Fibroblast of villous mesenchyme (primary cell): ENCODE results near the gene SLC1A7. TPM values are rescaled to one million over a fixed set of nuclear protein-coding genes. Genes with fewer than 3 reads are reported as not detected.

Experiments used
- DNase-seq: peaks from one replicate; pipeline ENCODE4 v3.0.0-alpha.2; 2010; ENCODE audit warnings: low read depth
- H3K4me3 ChIP-seq: 2 replicates; pipeline ENCODE4 v1.5.1; 2011; ENCODE audit warnings: low read depth, mild to moderate bottlenecking, low read length
- total RNA-seq: library from RNA; depleted of rRNA; stranded (reverse); fragments of >200 nt; gene quantifications from 2 replicates; pipeline ENCODE4 v1.2.3, GENCODE V29; 2012
- TF ChIP-seq, protein P1 (sequence below): IDR thresholded peaks from 2 replicates; pipeline ENCODE4 v1.5.1; 2012; ENCODE audit warnings: low read depth, mild to moderate bottlenecking, low read length; ENCODE audit not compliant: insufficient read depth

The SLC1A7 gene
- total RNA-seq, 1 donor, result under 0.01 TPM

GRCh38 chr1:53183095-53183990, 40.9 kb upstream of the SLC1A7 start:
- DNase-seq, result peak; percentile 99

GRCh38 chr1:53182716-53183094, 40.3 kb upstream of the SLC1A7 start:
- DNase-seq, result peak; percentile 49
- TF ChIP-seq, protein P1, sequence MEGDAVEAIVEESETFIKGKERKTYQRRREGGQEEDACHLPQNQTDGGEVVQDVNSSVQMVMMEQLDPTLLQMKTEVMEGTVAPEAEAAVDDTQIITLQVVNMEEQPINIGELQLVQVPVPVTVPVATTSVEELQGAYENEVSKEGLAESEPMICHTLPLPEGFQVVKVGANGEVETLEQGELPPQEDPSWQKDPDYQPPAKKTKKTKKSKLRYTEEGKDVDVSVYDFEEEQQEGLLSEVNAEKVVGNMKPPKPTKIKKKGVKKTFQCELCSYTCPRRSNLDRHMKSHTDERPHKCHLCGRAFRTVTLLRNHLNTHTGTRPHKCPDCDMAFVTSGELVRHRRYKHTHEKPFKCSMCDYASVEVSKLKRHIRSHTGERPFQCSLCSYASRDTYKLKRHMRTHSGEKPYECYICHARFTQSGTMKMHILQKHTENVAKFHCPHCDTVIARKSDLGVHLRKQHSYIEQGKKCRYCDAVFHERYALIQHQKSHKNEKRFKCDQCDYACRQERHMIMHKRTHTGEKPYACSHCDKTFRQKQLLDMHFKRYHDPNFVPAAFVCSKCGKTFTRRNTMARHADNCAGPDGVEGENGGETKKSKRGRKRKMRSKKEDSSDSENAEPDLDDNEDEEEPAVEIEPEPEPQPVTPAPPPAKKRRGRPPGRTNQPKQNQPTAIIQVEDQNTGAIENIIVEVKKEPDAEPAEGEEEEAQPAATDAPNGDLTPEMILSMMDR, result no peak
- H3K4me3 ChIP-seq, result no peak overlapping the region

More at GRCh38 chr1:53183095-53183990, 40.9 kb upstream of the SLC1A7 start:
- TF ChIP-seq, protein P1, result no peak
- H3K4me3 ChIP-seq, result no peak overlapping the region

DNA sequence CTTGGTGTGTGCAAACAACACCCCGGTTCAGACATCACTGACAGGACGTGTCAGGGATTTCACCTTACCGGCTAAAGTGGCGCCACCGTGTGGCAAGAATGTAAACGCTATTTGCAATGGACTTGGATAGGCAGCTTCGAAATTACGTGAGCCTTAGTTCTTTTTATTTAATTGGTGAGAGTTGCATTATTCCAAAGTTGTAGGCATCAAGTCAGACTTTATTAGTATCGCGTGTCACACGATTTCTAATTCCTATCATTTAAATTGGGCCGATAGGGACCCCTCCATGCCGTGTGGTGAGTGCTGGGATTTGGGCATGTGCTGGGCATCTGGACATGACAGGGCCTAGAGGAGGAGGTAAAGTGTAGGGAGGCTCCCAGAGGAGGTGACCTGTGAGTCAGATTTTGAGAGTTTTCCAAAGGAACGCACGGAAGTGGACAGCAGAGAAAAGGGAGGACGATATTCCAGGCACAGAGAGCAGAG, 39.7 kb upstream of the SLC1A7 start:
- TF ChIP-seq, protein P1, result peak; percentile 73
- H3K4me3 ChIP-seq, result no peak overlapping the region

DNA sequence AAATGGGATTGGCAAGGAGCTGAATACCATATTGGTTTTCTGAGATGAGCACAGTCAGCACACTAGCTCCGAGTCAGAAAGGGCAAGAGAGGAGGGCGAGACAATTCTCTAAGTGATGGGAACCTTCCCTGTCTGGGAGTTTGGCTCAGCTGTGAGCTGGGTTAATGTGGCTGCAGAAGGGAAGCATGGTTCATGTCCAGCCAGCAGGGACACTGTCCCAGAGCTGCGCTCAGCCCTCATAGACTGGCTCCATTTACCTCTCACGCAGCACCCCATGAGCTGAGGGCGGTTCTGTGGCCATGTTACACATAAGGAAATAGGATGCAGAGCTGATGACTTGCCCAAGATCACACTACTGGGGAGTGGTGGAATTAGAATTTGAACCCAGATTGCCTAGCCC, 38.5 kb upstream of the SLC1A7 start:
- TF ChIP-seq, protein P1, result no peak
- no peak overlapping the region for H3K4me3 ChIP-seq
- DNase-seq, result no peak

More for the DNA sequence above, 39.7 kb upstream of the SLC1A7 start:
- DNase-seq, result peak; percentile 88

- TF ChIP-seq, protein P1, result no peak
These were observed 37.8 kb upstream of the SLC1A7 start for GRCh38 chr1:53180226-53180625.

DNA sequence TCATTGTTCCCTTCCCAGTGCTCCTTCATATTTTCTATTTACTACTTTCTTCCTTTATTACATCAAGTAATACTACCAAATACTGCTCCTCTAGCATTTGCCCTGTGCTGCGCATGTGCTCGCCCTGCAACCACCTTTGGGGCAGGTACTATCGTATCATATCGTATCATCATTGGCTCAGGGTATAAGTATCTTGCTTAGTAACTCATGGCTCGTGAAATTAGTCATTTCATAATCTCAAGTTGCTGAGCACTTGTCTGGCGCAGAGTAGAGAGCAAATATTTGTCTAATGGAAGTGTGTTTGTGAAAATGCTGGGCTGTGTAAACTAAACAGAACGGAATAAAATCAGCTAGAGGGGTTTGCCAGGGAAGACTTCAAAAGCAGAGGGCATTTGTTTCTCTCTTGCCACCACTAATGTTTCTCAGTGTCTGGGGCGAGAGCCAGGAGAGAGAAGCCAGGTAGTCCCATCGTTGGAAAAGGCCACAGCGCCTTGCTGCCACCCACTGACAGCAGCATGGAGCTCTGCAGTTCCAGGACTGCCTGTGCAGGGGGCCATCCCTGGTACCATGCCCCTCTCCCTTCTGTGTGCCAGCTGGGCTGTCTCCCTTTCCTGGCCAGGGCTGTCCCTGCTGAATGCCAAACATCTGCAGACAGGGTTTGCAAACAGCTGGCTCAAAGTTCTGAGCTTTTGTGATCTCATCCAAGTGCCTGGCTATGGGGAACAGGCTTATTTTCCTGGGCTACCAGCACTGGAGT, 34.2 kb upstream of the SLC1A7 start:
- TF ChIP-seq, protein P1, result peak; percentile 39
- peak; percentile 57 for DNase-seq
- no peak overlapping the region for H3K4me3 ChIP-seq

More at GRCh38 chr1:53180226-53180625, 37.8 kb upstream of the SLC1A7 start:
- H3K4me3 ChIP-seq, result no peak overlapping the region
- peak; percentile 87 for DNase-seq
